ENCODE measurements around the gene TUBB. TPM values are rescaled to one million over a fixed set of nuclear protein-coding genes. Genes with fewer than 3 reads are reported as not detected.
A peak's percentile ranks its signal among the peaks of the same experiment; 100 is the strongest.

Gene TUBB
- total and polyA plus RNA-seq, 9 of the 15 experiments (the other 6 are each of a cell fraction or from before 2014, with no cell fraction given) = 971 to 2,870 (median 1,478) TPM

- TF ChIP-seq HES1 (IDR thresholded peaks at IDR 0.05; ENCODE audit: low read depth) (peak; percentile 83), ZNF398 (CRISPR knock-in tag; IDR thresholded peaks at IDR 0.05) (no peak), GATA2 (CRISPR knock-in tag; IDR thresholded peaks at IDR 0.05) (0 out of 2 replicates have a peak, but pooled peaks have one; percentile 46), ZNF436 (CRISPR knock-in tag; IDR thresholded peaks at IDR 0.05) (no peak), THAP12 (CRISPR knock-in tag; IDR thresholded peaks at IDR 0.05) (no peak), HDAC2 (IDR thresholded peaks at IDR 0.05) (peak; percentile 84; the same call in 1 of the 2 replicates), RNF2 (IDR thresholded peaks at IDR 0.05) (peak; percentile 93), RHOXF2B (CRISPR knock-in tag; conservative IDR thresholded peaks at IDR 0.05) (no peak), ZFP36 (IDR thresholded peaks at IDR 0.05; ENCODE audit: low read depth, low read length, partially characterized antibody) (no peak), MBD1 (CRISPR knock-in tag; IDR thresholded peaks at IDR 0.05) (no peak), KAT7 (CRISPR knock-in tag; IDR thresholded peaks at IDR 0.05; ENCODE audit: borderline replicate concordance) (no peak), CLOCK (CRISPR knock-in tag; IDR thresholded peaks at IDR 0.05; ENCODE audit: borderline replicate concordance) (no peak), SMAD3 (CRISPR knock-in tag; conservative IDR thresholded peaks at IDR 0.05) (0 out of 2 replicates have a peak, but pooled peaks have one; percentile 12), CHD1 (IDR thresholded peaks at IDR 0.05; ENCODE audit: low read length) (no peak), KLF6 (CRISPR knock-in tag; IDR thresholded peaks at IDR 0.05; ENCODE audit: borderline replicate concordance) (peak; percentile 73), GABPB2 (CRISPR knock-in tag; conservative IDR thresholded peaks at IDR 0.05) (no peak), TRIM24 (IDR thresholded peaks at IDR 0.05) (peak; percentile 7 to 46; a peak in 3 of 4 replicates), TEAD1 (CRISPR knock-in tag; IDR thresholded peaks at IDR 0.05) (peak; percentile 72 to 90; a peak in 3 of 4 replicates), EHMT2 (IDR thresholded peaks at IDR 0.05) (peak; percentile 15; the same call in 1 of the 2 replicates)
Measured at GRCh38 chr6:30769088-30769852, 49.1 kb downstream of the TUBB start (continued).

Data from K562 (cell line).